ENCODE measurements around the gene RNF5.
"Not testable (repeated sequence)": the region's sequence is repeated elsewhere in the genome, so short reads cannot be mapped to it uniquely, and the experiment has no call there.

Gene RNF5

GRCh38 chr6:32187009-32187709 lies 9.0 kb downstream of the RNF5 start:
- Histone ChIP-seq H3K79me2 (ENCODE audit: insufficient read depth, low read length) (no peaks in the 10 kb centered on the region), H3K27ac (ENCODE audit: low read depth, low read length, poor library complexity, severe bottlenecking) (peak overlapping the region; percentile 15), H3K4me1 (ENCODE audit: insufficient read depth, low read length, severe bottlenecking) (peaks cover 31% of the 10 kb centered on the region), H3K4me3 (ENCODE audit: low read depth, low read length, poor library complexity, severe bottlenecking) (no peak overlapping the region), H3K4me2 (ENCODE audit: low read length) (no peak overlapping the region), H3K9me3 (ENCODE audit: low read length) (no peaks in the 10 kb centered on the region), H3F3A (ENCODE audit: insufficient read depth, low read length) (no peaks in the 10 kb centered on the region), H3K9me2 (ENCODE audit: low read depth, low read length) (no peaks in the 10 kb centered on the region), H2AFZ (ENCODE audit: low read length) (no peak overlapping the region), H4K20me1 (ENCODE audit: insufficient read depth, low read length) (no peaks in the 10 kb centered on the region), H3K36me3 (ENCODE audit: insufficient read depth, low read length) (peaks cover 40% of the 10 kb centered on the region; the same call in 1 of the 2 replicates), H3K9ac (ENCODE audit: low read length) (no peak overlapping the region), H3K27me3 (ENCODE audit: insufficient read depth, low read length) (no peaks in the 10 kb centered on the region)
- TF ChIP-seq, protein P1, sequence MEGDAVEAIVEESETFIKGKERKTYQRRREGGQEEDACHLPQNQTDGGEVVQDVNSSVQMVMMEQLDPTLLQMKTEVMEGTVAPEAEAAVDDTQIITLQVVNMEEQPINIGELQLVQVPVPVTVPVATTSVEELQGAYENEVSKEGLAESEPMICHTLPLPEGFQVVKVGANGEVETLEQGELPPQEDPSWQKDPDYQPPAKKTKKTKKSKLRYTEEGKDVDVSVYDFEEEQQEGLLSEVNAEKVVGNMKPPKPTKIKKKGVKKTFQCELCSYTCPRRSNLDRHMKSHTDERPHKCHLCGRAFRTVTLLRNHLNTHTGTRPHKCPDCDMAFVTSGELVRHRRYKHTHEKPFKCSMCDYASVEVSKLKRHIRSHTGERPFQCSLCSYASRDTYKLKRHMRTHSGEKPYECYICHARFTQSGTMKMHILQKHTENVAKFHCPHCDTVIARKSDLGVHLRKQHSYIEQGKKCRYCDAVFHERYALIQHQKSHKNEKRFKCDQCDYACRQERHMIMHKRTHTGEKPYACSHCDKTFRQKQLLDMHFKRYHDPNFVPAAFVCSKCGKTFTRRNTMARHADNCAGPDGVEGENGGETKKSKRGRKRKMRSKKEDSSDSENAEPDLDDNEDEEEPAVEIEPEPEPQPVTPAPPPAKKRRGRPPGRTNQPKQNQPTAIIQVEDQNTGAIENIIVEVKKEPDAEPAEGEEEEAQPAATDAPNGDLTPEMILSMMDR (IDR thresholded peaks at IDR 0.05; ENCODE audit: low read length), result no peak

DNA sequence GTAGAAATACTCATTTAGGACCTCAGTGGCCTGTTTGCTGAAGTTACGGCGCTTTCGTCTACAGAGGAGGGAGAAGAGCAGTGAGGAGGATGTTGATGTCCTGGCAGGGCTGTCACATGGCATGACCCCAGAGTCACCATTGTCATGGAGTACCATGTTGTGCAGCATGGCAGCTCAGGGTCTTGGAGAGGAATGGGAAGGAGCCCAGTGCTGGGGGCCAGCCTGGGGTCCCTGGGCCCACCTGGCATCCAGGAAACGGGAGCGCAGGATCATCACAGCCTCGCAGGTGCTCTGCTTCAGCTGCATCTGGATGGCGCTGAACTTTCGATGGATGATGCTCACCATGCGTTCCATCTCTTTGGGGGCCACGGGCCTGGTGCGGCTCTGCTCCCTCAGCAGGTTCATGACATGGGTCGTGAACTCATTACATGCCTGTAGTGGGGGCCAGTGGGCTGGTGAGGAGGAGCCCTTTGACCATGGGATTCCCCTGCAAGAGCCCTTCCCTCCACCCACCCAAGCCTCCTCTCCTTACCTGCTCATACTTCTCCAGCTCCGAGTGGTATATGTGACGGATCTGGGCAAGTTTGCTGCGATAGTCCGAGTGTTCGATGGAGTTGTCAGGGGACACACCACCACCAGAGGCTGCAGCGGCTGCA lies 9.6 kb downstream of the RNF5 start:
- H3K36me3 ChIP-seq (ENCODE audit: insufficient read depth, low read length), result peaks cover 33% of the 10 kb centered on the region; the same call in 1 of the 2 replicates
- H2AFZ ChIP-seq (ENCODE audit: low read length); H3K4me3 ChIP-seq (ENCODE audit: low read depth, low read length, poor library complexity, severe bottlenecking): not testable (repeated sequence)

GRCh38 chr6:32188381-32189068 lies 10.3 kb downstream of the RNF5 start:
- peak overlapping the region; percentile 88 for H3K27ac ChIP-seq (ENCODE audit: low read depth, low read length, poor library complexity, severe bottlenecking)
- peaks cover 41% of the 10 kb centered on the region for H3K4me1 ChIP-seq (ENCODE audit: insufficient read depth, low read length, severe bottlenecking)
- H3K4me3 ChIP-seq (ENCODE audit: low read depth, low read length, poor library complexity, severe bottlenecking), result peak overlapping the region; percentile 73
- no peaks in the 10 kb centered on the region for H3K79me2 ChIP-seq (ENCODE audit: insufficient read depth, low read length)
- H3K9me3 ChIP-seq (ENCODE audit: low read length), result no peaks in the 10 kb centered on the region
- peak overlapping the region; percentile 86 for H3K4me2 ChIP-seq (ENCODE audit: low read length)
- no peak for TF ChIP-seq EZH2 (IDR thresholded peaks at IDR 0.05; ENCODE audit: borderline replicate concordance, low read length)
- TF ChIP-seq, protein P1 (IDR thresholded peaks at IDR 0.05; ENCODE audit: low read length), result no peak
- H3F3A ChIP-seq (ENCODE audit: insufficient read depth, low read length), result 0 out of 2 replicates have a peak, but pooled peaks cover 3% of the 10 kb centered on the region
- no peaks in the 10 kb centered on the region for H3K9me2 ChIP-seq (ENCODE audit: low read depth, low read length)
- H4K20me1 ChIP-seq (ENCODE audit: insufficient read depth, low read length), result no peaks in the 10 kb centered on the region
- peak overlapping the region; percentile 86 for H3K9ac ChIP-seq (ENCODE audit: low read length)
- H2AFZ ChIP-seq (ENCODE audit: low read length), result no peak overlapping the region
- H3K27me3 ChIP-seq (ENCODE audit: insufficient read depth, low read length), result no peaks in the 10 kb centered on the region
- peaks cover 28% of the 10 kb centered on the region; the same call in 1 of the 2 replicates for H3K36me3 ChIP-seq (ENCODE audit: insufficient read depth, low read length)

More for the DNA sequence above, 9.6 kb downstream of the RNF5 start:
- H3K27me3 ChIP-seq (ENCODE audit: insufficient read depth, low read length); H3K9ac ChIP-seq (ENCODE audit: low read length); H3K4me2 ChIP-seq (ENCODE audit: low read length); H3K9me2 ChIP-seq (ENCODE audit: low read depth, low read length); H3K79me2 ChIP-seq (ENCODE audit: insufficient read depth, low read length); H4K20me1 ChIP-seq (ENCODE audit: insufficient read depth, low read length); H3K9me3 ChIP-seq (ENCODE audit: low read length); H3F3A ChIP-seq (ENCODE audit: insufficient read depth, low read length); H3K27ac ChIP-seq (ENCODE audit: low read depth, low read length, poor library complexity, severe bottlenecking): not testable (repeated sequence)
- peaks cover 38% of the 10 kb centered on the region for H3K4me1 ChIP-seq (ENCODE audit: insufficient read depth, low read length, severe bottlenecking)
